GM23338 (cell line): ENCODE data around the gene CCDC12.

Source experiments
- CREB1 ChIP-seq: fragments of 250-450 bp; sonication (Bioruptor Pico); IDR thresholded peaks from 2 replicates; pipeline ENCODE4 v1.5.0; 2020; ENCODE audit warnings: low read depth, mild to moderate bottlenecking, moderate library complexity
- CTCF ChIP-seq, 2 experiments: fragments of 200-600 bp in 1 of 2; sonication (generic) in 1 of 2; conservative IDR thresholded peaks; 2 replicates each; pipeline versions ENCODE4 v1.5.1 to v1.6.1; 2016 to 2017; ENCODE audit warnings: antibody characterized with exemption in 2 of 2, low read depth in 2 of 2, mild to moderate bottlenecking in 2 of 2, moderate library complexity in 1 of 2
- ETS1 ChIP-seq: IDR thresholded peaks from 2 replicates; pipeline ENCODE4 v1.6.1; 2016; ENCODE audit warnings: antibody characterized with exemption
- EZH2 ChIP-seq: fragments of 200-600 bp; sonication (generic); IDR thresholded peaks from one replicate; pipeline ENCODE4 v1.8.0; 2017; ENCODE audit warnings: antibody characterized with exemption, mild to moderate bottlenecking, low read depth; ENCODE audit not compliant: unreplicated experiment
- EZH2phosphoT487 ChIP-seq: fragments of 200-600 bp; sonication (generic); IDR thresholded peaks from one replicate; pipeline ENCODE4 v1.8.1; 2018; ENCODE audit warnings: antibody characterized with exemption; ENCODE audit not compliant: unreplicated experiment
- JUNB ChIP-seq: IDR thresholded peaks from one replicate; pipeline ENCODE4 v1.6.1; 2016; ENCODE audit warnings: antibody characterized with exemption; ENCODE audit not compliant: unreplicated experiment
- NANOG ChIP-seq: IDR thresholded peaks from 2 replicates; pipeline ENCODE4 v1.6.1; 2016; ENCODE audit warnings: antibody characterized with exemption, borderline replicate concordance
- POLR2AphosphoS5 ChIP-seq: IDR thresholded peaks from 2 replicates; pipeline ENCODE4 v1.6.1; 2016; ENCODE audit warnings: antibody characterized with exemption, low read depth
- REST ChIP-seq: IDR thresholded peaks from one replicate; pipeline ENCODE4 v1.6.1; 2018; ENCODE audit warnings: antibody characterized with exemption; ENCODE audit not compliant: unreplicated experiment
- ZNF114 ChIP-seq: fragments of 250-450 bp; sonication (Bioruptor Pico); IDR thresholded peaks from 2 replicates; pipeline ENCODE4 v1.5.0; 2020; ENCODE audit warnings: mild to moderate bottlenecking, moderate library complexity

GRCh38 chr3:46971151-46971550, 5.4 kb downstream of the CCDC12 start:
- TF ChIP-seq EZH2 (no peak), CTCF (conservative IDR thresholded peaks at IDR 0.05; ENCODE audit: low read depth in 2 of 2) (no peak), POLR2AphosphoS5 (no peak), ZNF114 (CRISPR knock-in tag) (no peak), REST (no peak), EZH2phosphoT487 (no peak), CREB1 (no peak), ETS1 (no peak), JUNB (no peak), NANOG (no peak)
